ENCODE results near the gene CPLX4. TPM values are rescaled to one million over a fixed set of nuclear protein-coding genes. Genes with fewer than 3 reads are reported as not detected.

The CPLX4 gene
- total RNA-seq, 1 donor, result 0.10 TPM

- no peak overlapping the region for H3K4me3 ChIP-seq (ENCODE audit: low read length)
- H3K27me3 ChIP-seq (ENCODE audit: insufficient read depth, low read length), result peaks cover 42% of the 10 kb centered on the region
- H3K9me3 ChIP-seq (ENCODE audit: low read depth, low read length), result no peaks in the 10 kb centered on the region
- H3K4me1 ChIP-seq (ENCODE audit: insufficient read depth, low read length), result no peaks in the 10 kb centered on the region
These were observed 32.1 kb downstream of the CPLX4 start for GRCh38 chr18:59286341-59286740.

GRCh38 chr18:59282341-59282740, 36.1 kb downstream of the CPLX4 start:
- H3K9me3 ChIP-seq (ENCODE audit: low read depth, low read length), result no peaks in the 10 kb centered on the region
- no peak overlapping the region for H3K4me3 ChIP-seq (ENCODE audit: low read length)
- no peaks in the 10 kb centered on the region for H3K4me1 ChIP-seq (ENCODE audit: insufficient read depth, low read length)
- peaks cover 48% of the 10 kb centered on the region for H3K27me3 ChIP-seq (ENCODE audit: insufficient read depth, low read length)

- no peak overlapping the region for H3K4me3 ChIP-seq (ENCODE audit: low read length)
- H3K9me3 ChIP-seq (ENCODE audit: low read depth, low read length), result no peaks in the 10 kb centered on the region
- no peaks in the 10 kb centered on the region for H3K4me1 ChIP-seq (ENCODE audit: insufficient read depth, low read length)
- H3K27me3 ChIP-seq (ENCODE audit: insufficient read depth, low read length), result peaks cover 57% of the 10 kb centered on the region
These were observed 38.7 kb downstream of the CPLX4 start for GRCh38 chr18:59279722-59280121.

- no peaks in the 10 kb centered on the region for H3K4me1 ChIP-seq (ENCODE audit: insufficient read depth, low read length)
- no peak overlapping the region for H3K4me3 ChIP-seq (ENCODE audit: low read length)
- peaks cover 62% of the 10 kb centered on the region for H3K27me3 ChIP-seq (ENCODE audit: insufficient read depth, low read length)
- H3K9me3 ChIP-seq (ENCODE audit: low read depth, low read length), result no peaks in the 10 kb centered on the region
These were observed 39.3 kb downstream of the CPLX4 start for GRCh38 chr18:59279193-59279592.

GRCh38 chr18:59278793-59279192, 39.7 kb downstream of the CPLX4 start:
- Histone ChIP-seq H3K4me3 (ENCODE audit: low read length) (no peak overlapping the region), H3K9me3 (ENCODE audit: low read depth, low read length) (no peaks in the 10 kb centered on the region), H3K27me3 (ENCODE audit: insufficient read depth, low read length) (peaks cover 65% of the 10 kb centered on the region), H3K4me1 (ENCODE audit: insufficient read depth, low read length) (no peaks in the 10 kb centered on the region)

GRCh38 chr18:59276047-59276446, 42.4 kb downstream of the CPLX4 start:
- H3K27me3 ChIP-seq (ENCODE audit: insufficient read depth, low read length), result peaks cover 88% of the 10 kb centered on the region
- H3K4me1 ChIP-seq (ENCODE audit: insufficient read depth, low read length), result peaks cover 12% of the 10 kb centered on the region
- no peak overlapping the region for H3K4me3 ChIP-seq (ENCODE audit: low read length)
- H3K9me3 ChIP-seq (ENCODE audit: low read depth, low read length), result no peaks in the 10 kb centered on the region

- H3K4me1 ChIP-seq (ENCODE audit: insufficient read depth, low read length), result peaks cover 12% of the 10 kb centered on the region
- H3K27me3 ChIP-seq (ENCODE audit: insufficient read depth, low read length), result peaks cover 93% of the 10 kb centered on the region
- no peak overlapping the region for H3K4me3 ChIP-seq (ENCODE audit: low read length)
- no peaks in the 10 kb centered on the region for H3K9me3 ChIP-seq (ENCODE audit: low read depth, low read length)
These were observed 43.0 kb downstream of the CPLX4 start for GRCh38 chr18:59275406-59275949.

GRCh38 chr18:59274533-59274928, 43.9 kb downstream of the CPLX4 start:
- H3K27me3 ChIP-seq (ENCODE audit: insufficient read depth, low read length), result peaks cover 94% of the 10 kb centered on the region
- H3K4me3 ChIP-seq (ENCODE audit: low read length), result no peak overlapping the region
- H3K9me3 ChIP-seq (ENCODE audit: low read depth, low read length), result no peaks in the 10 kb centered on the region
- H3K4me1 ChIP-seq (ENCODE audit: insufficient read depth, low read length), result peaks cover 12% of the 10 kb centered on the region

- Histone ChIP-seq H3K4me1 (ENCODE audit: insufficient read depth, low read length) (peaks cover 15% of the 10 kb centered on the region), H3K4me3 (ENCODE audit: low read length) (no peak overlapping the region), H3K27me3 (ENCODE audit: insufficient read depth, low read length) (peaks cover 93% of the 10 kb centered on the region), H3K9me3 (ENCODE audit: low read depth, low read length) (no peaks in the 10 kb centered on the region)
These were observed 44.5 kb downstream of the CPLX4 start for GRCh38 chr18:59273759-59274532.

- H3K4me3 ChIP-seq (ENCODE audit: low read length), result no peak within 1 kb of the TSS
- H3K4me1 ChIP-seq (ENCODE audit: insufficient read depth, low read length), result peaks cover 15% of the 10 kb centered on the region
- peaks cover 93% of the 10 kb centered on the region for H3K27me3 ChIP-seq (ENCODE audit: insufficient read depth, low read length)
- H3K9me3 ChIP-seq (ENCODE audit: low read depth, low read length), result no peaks in the 10 kb centered on the region
These were observed 45.3 kb downstream of the CPLX4 start, which contains the start of gene RAX for GRCh38 chr18:59272891-59273758. TSS of gene RAX (minus strand) at chr18:59273454. CDS start at chr18:59273206, 248 bp downstream.

- H3K9me3 ChIP-seq (ENCODE audit: low read depth, low read length), result no peaks in the 10 kb centered on the region
- no peak overlapping the region for H3K4me3 ChIP-seq (ENCODE audit: low read length)
- H3K4me1 ChIP-seq (ENCODE audit: insufficient read depth, low read length), result peaks cover 15% of the 10 kb centered on the region
- peaks cover 96% of the 10 kb centered on the region for H3K27me3 ChIP-seq (ENCODE audit: insufficient read depth, low read length)
These were observed 46.1 kb downstream of the CPLX4 start for GRCh38 chr18:59272221-59272888.

- Histone ChIP-seq H3K4me1 (ENCODE audit: insufficient read depth, low read length) (peaks cover 15% of the 10 kb centered on the region), H3K9me3 (ENCODE audit: low read depth, low read length) (no peaks in the 10 kb centered on the region), H3K27me3 (ENCODE audit: insufficient read depth, low read length) (peaks cover 96% of the 10 kb centered on the region), H3K4me3 (ENCODE audit: low read length) (no peak overlapping the region)
These were observed 46.7 kb downstream of the CPLX4 start for GRCh38 chr18:59271606-59272220.

GRCh38 chr18:59270689-59271257, 47.7 kb downstream of the CPLX4 start:
- H3K9me3 ChIP-seq (ENCODE audit: low read depth, low read length), result no peaks in the 10 kb centered on the region
- H3K4me3 ChIP-seq (ENCODE audit: low read length), result no peak overlapping the region
- H3K4me1 ChIP-seq (ENCODE audit: insufficient read depth, low read length), result peaks cover 15% of the 10 kb centered on the region
- peaks cover 96% of the 10 kb centered on the region for H3K27me3 ChIP-seq (ENCODE audit: insufficient read depth, low read length)

- peaks cover 15% of the 10 kb centered on the region for H3K4me1 ChIP-seq (ENCODE audit: insufficient read depth, low read length)
- H3K27me3 ChIP-seq (ENCODE audit: insufficient read depth, low read length), result peaks cover 96% of the 10 kb centered on the region
- H3K4me3 ChIP-seq (ENCODE audit: low read length), result no peak overlapping the region
- H3K9me3 ChIP-seq (ENCODE audit: low read depth, low read length), result no peaks in the 10 kb centered on the region
These were observed 48.8 kb downstream of the CPLX4 start for GRCh38 chr18:59269563-59270119.

All from mononuclear cell (primary cell).